ENCODE results near the gene GALNT16. TPM values are rescaled to one million over a fixed set of nuclear protein-coding genes. Genes with fewer than 3 reads are reported as not detected.
"Not testable (repeated sequence)": the region's sequence is repeated elsewhere in the genome, so short reads cannot be mapped to it uniquely, and the experiment has no call there.

Gene GALNT16
- total RNA-seq, 1 experiment from 2014 or later = 3.8 TPM

- H3K4me3 Mint-ChIP-seq (ENCODE audit: unreplicated experiment) = no peak overlapping the region
- no peaks in the 10 kb centered on the region for H3K4me1 Mint-ChIP-seq (ENCODE audit: low read depth, unreplicated experiment)
- no peak for DNase-seq
- Histone ChIP-seq H3K36me3 (ENCODE audit: control insufficient read depth, insufficient read depth, low read length) (no peaks in the 10 kb centered on the region), H3K4me3 (ENCODE audit: low read depth, low read length) (no peak overlapping the region), H3K27me3 (replicated peaks; ENCODE audit: control insufficient read depth, insufficient read depth, low read length) (no peaks in the 10 kb centered on the region), H3K9me3 (no peaks in the 10 kb centered on the region), H3K4me1 (no peaks in the 10 kb centered on the region)
- no peak overlapping the region for H3K27ac Mint-ChIP-seq (ENCODE audit: unreplicated experiment)
- no peaks in the 10 kb centered on the region for H3K27me3 Mint-ChIP-seq (ENCODE audit: insufficient read depth, unreplicated experiment)
- CTCF ChIA-PET = no interaction called here
- H3K9me3 Mint-ChIP-seq (ENCODE audit: unreplicated experiment) = no peaks in the 10 kb centered on the region
- intact Hi-C loops (cut with micrococcal nuclease; ENCODE audit: unreplicated experiment) = no loop called here
- BruUV-seq (replicated peaks) = no TSS peak
- POLR2A ChIA-PET = no interaction called here
- H3K36me3 Mint-ChIP-seq (ENCODE audit: insufficient read depth, unreplicated experiment) = no peaks in the 10 kb centered on the region
- no peak for TF ChIP-seq CTCF (IDR thresholded peaks at IDR 0.05; ENCODE audit: insufficient read depth in 1 of 2, low read depth in 1 of 2, low read length in 1 of 2, severe bottlenecking in 1 of 2, unreplicated experiment in 1 of 2)
These were observed 15.4 kb downstream of the GALNT16 start for GRCh38 chr14:69275331-69275730.

GRCh38 chr14:69277356-69277755 is 17.4 kb downstream of the GALNT16 start:
- H3K27me3 Mint-ChIP-seq (ENCODE audit: insufficient read depth, unreplicated experiment); POLR2A ChIA-PET; BruUV-seq (replicated peaks); H3K4me1 Mint-ChIP-seq (ENCODE audit: low read depth, unreplicated experiment); H3K36me3 ChIP-seq (ENCODE audit: control insufficient read depth, insufficient read depth, low read length); H3K36me3 Mint-ChIP-seq (ENCODE audit: insufficient read depth, unreplicated experiment); H3K9me3 Mint-ChIP-seq (ENCODE audit: unreplicated experiment); H3K9me3 ChIP-seq; H3K4me3 ChIP-seq (ENCODE audit: low read depth, low read length); CTCF ChIA-PET; DNase-seq; H3K4me1 ChIP-seq; H3K27ac Mint-ChIP-seq (ENCODE audit: unreplicated experiment); H3K4me3 Mint-ChIP-seq (ENCODE audit: unreplicated experiment); H3K27me3 ChIP-seq (replicated peaks; ENCODE audit: control insufficient read depth, insufficient read depth, low read length); intact Hi-C loops (cut with micrococcal nuclease; ENCODE audit: unreplicated experiment): not testable (repeated sequence)

GRCh38 chr14:69280746-69281291 is 20.9 kb downstream of the GALNT16 start:
- H3K9me3 Mint-ChIP-seq (ENCODE audit: unreplicated experiment) = no peaks in the 10 kb centered on the region
- Histone ChIP-seq H3K4me1 (no peaks in the 10 kb centered on the region), H3K9me3 (no peaks in the 10 kb centered on the region), H3K36me3 (ENCODE audit: control insufficient read depth, insufficient read depth, low read length) (no peaks in the 10 kb centered on the region), H3K4me3 (ENCODE audit: low read depth, low read length) (no peak overlapping the region), H3K27me3 (replicated peaks; ENCODE audit: control insufficient read depth, insufficient read depth, low read length) (no peaks in the 10 kb centered on the region)
- no peaks in the 10 kb centered on the region for H3K4me1 Mint-ChIP-seq (ENCODE audit: low read depth, unreplicated experiment)
- BruUV-seq (replicated peaks) = no TSS peak
- intact Hi-C loops (cut with micrococcal nuclease; ENCODE audit: unreplicated experiment) = no loop called here
- no peaks in the 10 kb centered on the region for H3K36me3 Mint-ChIP-seq (ENCODE audit: insufficient read depth, unreplicated experiment)
- CTCF ChIA-PET = interaction anchor here (0.6 to 1.6 kb wide), 2 partner anchors 20 to 137 kb away, joined by 3 to 8 read pairs; no protein-coding TSS in a partner anchor
- DNase-seq = no peak
- H3K4me3 Mint-ChIP-seq (ENCODE audit: unreplicated experiment) = no peak overlapping the region
- H3K27me3 Mint-ChIP-seq (ENCODE audit: insufficient read depth, unreplicated experiment) = no peaks in the 10 kb centered on the region
- no peak for TF ChIP-seq CTCF (IDR thresholded peaks at IDR 0.05; ENCODE audit: insufficient read depth in 1 of 2, low read depth in 1 of 2, low read length in 1 of 2, severe bottlenecking in 1 of 2, unreplicated experiment in 1 of 2)
- POLR2A ChIA-PET = no interaction called here
- no peak overlapping the region for H3K27ac Mint-ChIP-seq (ENCODE audit: unreplicated experiment)
